GM21360 (cell line): ENCODE measurements around the gene CNOT8.

Experiments used
- ATAC-seq: cut with Tn5 transposase; IDR thresholded peaks from one replicate; pipeline ENCODE4 v1.9.1; 2021; ENCODE audit warnings: mild to moderate bottlenecking, moderate library complexity; ENCODE audit not compliant: unreplicated experiment

The CNOT8 gene

GRCh38 chr5:154863291-154864080 lies 5.1 kb downstream of the CNOT8 start:
- ATAC-seq = no peak

- ATAC-seq = no peak
These were observed 7.2 kb downstream of the CNOT8 start for GRCh38 chr5:154865466-154866184.

- ATAC-seq = no peak
These were observed 8.4 kb downstream of the CNOT8 start for GRCh38 chr5:154866841-154867240.

GRCh38 chr5:154868702-154869101 lies 10.3 kb downstream of the CNOT8 start:
- no peak for ATAC-seq

GRCh38 chr5:154871734-154872133 lies 13.3 kb downstream of the CNOT8 start:
- no peak for ATAC-seq

- no peak for ATAC-seq
These were observed 15.4 kb downstream of the CNOT8 start for GRCh38 chr5:154873791-154874331.

- ATAC-seq = no peak
These were observed 20.4 kb downstream of the CNOT8 start for GRCh38 chr5:154878642-154879335.

GRCh38 chr5:154881986-154882385 lies 23.6 kb downstream of the CNOT8 start:
- ATAC-seq = no peak

GRCh38 chr5:154884424-154884823 lies 26.0 kb downstream of the CNOT8 start:
- no peak for ATAC-seq

- ATAC-seq = no peak
These were observed 27.0 kb downstream of the CNOT8 start for GRCh38 chr5:154885439-154885838.

- ATAC-seq = no peak
These were observed 33.9 kb downstream of the CNOT8 start for GRCh38 chr5:154892369-154892771.

GRCh38 chr5:154893381-154893780 lies 35.0 kb downstream of the CNOT8 start:
- no peak for ATAC-seq

GRCh38 chr5:154895606-154896561 lies 37.5 kb downstream of the CNOT8 start:
- ATAC-seq = no peak

- no peak for ATAC-seq
These were observed 38.2 kb downstream of the CNOT8 start for GRCh38 chr5:154896562-154897165.

- ATAC-seq = no peak
These were observed 39.8 kb downstream of the CNOT8 start for GRCh38 chr5:154898210-154898609.

GRCh38 chr5:154899151-154899816 lies 40.9 kb downstream of the CNOT8 start:
- no peak for ATAC-seq

GRCh38 chr5:154900066-154900465 lies 41.6 kb downstream of the CNOT8 start:
- ATAC-seq = no peak

- ATAC-seq = no peak
These were observed 42.8 kb downstream of the CNOT8 start for GRCh38 chr5:154901276-154901675.

GRCh38 chr5:154901913-154902312 lies 43.5 kb downstream of the CNOT8 start:
- no peak for ATAC-seq
